Stimulated activated CD8-positive, alpha-beta memory T cell treated with anti-CD3 and anti-CD28 coated beads, Interleukin-12 subunit alpha, Interleukin-12 subunit beta, amount 100 ng/mL, for 1 hour (primary cell): Measurements from ENCODE around the gene ZNF14.
A peak's percentile ranks its signal among the peaks of the same experiment; 100 is the strongest.
"Not testable (repeated sequence)": the region's sequence is repeated elsewhere in the genome, so short reads cannot be mapped to it uniquely, and the experiment has no call there.

Experiments used
- DNase-seq: peaks from one replicate; pipeline ENCODE4 v3.0.0-alpha.2; 2020; ENCODE audit warnings: low read depth

Gene ZNF14

DNA sequence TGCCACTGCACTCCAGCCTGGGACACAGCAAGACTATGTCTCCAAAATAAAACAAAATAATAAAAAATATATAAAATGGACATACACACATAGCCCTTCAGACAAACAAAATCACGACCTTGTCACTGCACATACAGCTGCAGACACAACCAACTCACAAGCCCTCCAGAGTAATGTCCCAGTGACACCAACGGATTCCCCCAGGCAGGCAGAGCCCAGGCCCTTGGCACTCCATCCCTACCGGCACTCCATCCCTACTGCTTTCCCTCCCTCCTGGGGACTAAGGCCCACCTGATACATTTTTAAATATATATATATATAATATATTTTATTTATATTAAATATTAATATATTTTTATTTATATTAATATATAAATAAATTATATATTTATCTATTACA lies 45.8 kb downstream of the ZNF14 start:
- no peak for DNase-seq

DNA sequence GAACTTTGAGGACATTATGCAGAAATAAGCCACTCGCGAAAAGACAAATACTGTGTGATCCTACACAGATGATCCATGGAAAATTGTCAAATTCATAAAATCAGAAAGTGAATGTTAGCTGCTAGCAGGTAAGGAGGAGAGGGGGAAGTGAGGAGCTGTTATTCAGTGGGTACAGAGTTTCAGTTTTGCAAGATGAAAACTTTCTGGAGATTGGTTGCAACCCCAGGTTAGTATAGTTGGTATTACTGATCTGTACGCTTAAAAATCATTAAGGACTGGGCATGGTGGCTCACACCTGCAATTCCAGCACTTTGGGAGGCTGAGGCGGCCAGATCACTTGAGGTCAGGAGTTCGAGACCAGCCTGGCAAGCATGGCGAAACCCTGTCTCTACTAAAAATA lies 46.3 kb downstream of the ZNF14 start:
- no peak for DNase-seq

DNA sequence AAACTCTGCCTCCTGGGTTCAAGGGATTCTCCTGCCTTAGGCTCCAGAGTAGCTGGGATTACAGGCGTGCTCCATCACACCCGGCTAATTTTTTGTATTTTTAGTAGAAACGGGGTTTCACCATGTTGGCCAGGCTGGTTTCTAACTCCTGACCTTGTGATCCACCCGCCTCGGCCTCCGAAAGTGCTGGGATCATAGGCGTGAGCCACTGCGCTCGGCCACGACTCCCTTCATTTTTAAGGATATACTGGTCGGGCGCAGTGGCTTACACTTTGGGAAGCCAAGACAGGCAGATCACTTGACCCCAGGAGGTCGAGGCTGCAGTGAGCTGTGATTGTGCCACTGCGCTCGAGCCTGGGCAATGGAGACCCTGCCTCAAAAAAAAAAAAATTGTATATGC lies 46.8 kb downstream of the ZNF14 start:
- DNase-seq, result not testable (repeated sequence)

DNA sequence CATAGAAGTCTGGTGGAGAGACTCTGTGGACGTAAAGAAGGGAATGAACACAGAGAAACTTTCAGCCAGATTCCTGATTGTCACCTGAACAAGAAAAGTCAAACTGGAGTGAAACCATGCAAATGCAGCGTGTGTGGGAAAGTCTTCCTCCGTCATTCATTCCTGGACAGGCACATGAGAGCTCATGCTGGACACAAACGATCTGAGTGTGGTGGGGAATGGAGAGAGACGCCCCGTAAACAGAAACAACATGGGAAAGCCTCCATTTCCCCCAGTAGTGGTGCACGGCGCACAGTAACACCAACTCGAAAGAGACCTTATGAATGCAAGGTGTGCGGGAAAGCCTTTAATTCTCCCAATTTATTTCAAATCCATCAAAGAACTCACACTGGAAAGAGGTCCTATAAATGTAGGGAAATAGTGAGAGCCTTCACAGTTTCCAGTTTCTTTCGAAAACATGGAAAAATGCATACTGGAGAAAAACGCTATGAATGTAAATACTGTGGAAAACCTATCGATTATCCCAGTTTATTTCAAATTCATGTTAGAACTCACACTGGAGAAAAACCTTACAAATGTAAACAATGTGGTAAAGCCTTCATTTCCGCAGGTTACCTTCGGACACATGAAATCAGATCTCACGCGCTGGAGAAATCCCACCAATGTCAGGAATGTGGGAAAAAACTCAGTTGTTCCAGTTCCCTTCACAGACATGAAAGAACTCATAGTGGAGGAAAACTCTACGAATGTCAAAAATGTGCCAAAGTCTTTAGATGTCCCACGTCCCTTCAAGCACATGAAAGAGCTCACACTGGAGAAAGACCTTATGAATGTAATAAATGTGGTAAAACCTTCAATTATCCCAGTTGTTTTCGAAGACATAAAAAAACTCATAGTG lies 53.5 kb downstream of the ZNF14 start:
- DNase-seq, result no peak

DNA sequence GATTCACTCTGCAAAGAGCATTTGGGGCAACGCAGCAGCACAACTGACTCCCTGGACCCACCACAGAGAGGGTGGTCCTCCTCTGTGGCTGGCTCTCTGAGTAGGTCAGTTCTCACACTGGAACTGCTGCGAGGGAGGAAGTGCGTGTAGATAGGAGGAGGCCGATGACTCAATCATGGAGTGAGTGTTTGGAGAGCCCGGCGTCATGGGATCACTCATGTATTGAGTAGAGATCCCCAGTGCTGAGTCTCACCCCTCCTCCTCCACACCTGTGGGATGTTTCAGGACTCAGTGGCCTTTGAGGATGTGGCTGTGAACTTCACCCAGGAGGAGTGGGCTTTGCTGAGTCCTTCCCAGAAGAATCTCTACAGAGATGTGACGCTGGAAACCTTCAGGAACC lies 55.3 kb downstream of the ZNF14 start:
- DNase-seq, result no peak

DNA sequence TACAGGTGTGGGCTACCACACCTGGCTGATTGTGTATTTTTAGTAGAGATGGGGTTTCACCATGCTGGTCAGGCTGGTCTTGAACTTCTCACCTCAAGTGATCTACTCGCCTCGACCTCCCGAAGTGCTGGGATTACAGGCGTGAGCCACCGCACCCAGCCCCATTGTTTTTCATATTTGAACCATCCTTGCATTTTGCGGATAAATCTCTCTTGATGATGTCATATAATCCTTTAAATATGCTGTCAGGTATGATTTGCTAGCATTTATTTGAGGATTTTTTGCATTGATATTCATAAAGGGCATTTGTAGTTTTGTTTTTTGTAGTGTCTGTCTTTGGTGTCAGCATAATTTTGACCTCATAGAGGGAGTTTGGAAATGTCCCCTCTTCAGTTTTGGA lies 58.6 kb downstream of the ZNF14 start:
- no peak for DNase-seq

DNA sequence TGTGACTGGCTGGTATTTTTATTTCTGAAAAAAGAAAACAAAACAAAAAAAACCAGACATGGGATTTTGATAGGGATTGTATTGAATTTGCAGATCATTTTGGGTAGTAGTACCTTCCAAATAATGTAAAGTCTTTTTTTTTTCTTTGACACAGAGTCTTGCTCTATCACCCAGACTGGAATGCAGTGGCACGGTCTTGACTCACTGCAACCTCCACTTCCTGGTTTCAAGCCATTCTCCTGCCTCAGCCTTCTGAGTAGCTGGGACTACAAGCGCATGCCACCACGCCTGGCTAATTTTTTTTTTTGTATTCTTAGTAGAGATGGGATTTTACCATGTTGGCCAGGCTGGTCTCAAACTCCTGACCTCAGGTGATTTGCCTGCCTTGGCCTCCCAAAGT lies 60.1 kb downstream of the ZNF14 start:
- DNase-seq, result no peak

DNA sequence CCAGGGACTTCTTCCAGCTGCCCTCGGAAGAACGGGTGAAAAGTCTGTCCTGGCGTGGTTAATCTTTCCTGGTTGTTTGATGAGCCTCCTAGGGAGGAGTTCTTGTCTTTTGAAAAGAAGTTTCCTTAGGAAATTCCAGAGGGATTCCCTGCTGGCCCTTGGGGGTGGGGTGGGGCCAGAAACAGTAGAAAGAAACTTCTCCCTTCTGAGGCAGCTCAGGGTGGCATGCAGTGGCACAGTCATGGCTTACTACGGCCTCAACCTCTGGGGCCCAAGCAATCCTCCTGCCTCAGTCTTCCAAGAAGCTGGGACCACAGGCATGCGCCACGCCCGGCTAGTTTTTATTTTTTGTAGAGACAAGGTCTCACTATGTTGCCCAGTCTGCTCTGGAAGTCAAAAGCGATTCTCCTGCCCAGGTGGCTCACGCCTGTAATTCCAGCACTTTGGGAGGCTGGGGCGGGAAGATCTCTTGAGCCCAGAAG lies 62.8 kb downstream of the ZNF14 start:
- DNase-seq, result no peak

DNA sequence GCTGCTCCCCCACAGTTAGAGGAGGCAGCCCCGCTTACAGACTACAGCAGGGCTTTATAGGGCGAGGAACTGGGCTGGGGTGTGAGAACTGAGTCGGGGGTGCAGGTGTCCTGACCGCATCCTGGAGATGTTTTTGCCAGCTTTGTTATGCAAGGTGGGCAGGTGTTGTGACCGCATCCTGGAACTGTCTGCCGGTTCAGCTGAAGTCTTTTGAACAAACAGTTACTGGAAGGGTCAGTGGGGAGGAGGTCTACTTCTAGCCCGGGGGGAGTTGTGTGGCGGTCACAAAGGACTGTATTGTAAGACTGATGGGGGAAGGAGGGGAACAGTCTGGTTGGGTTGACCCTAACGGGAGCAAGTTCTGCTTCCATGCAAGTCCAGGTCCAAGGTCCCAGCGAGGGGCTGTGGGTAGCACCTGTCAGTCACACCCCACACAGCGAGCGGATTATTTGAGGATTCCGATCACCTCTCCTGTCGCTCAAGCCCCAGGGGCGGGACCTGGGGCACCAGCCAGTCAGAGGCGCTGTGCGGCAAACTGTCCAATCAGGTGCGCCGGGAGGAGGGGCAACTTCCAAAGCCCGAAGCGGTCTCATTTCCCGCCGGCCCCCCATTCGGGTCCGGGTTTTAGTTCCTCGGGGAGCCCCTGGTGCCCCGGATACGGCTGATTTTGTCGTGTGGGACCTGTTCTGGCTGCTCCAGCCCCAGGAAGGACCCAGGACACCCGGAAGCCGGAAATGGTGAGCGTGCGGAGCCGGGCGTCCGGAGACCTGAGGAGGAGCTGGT lies 64.5 kb downstream of the ZNF14 start, which contains the start of gene ZNF101:
Gene ZNF101 (plus strand): TSS at position 610 of the 783 bp plus-strand sequence. CDS start 125 bp downstream, at position 735.
- DNase-seq, result peak; percentile 90

DNA sequence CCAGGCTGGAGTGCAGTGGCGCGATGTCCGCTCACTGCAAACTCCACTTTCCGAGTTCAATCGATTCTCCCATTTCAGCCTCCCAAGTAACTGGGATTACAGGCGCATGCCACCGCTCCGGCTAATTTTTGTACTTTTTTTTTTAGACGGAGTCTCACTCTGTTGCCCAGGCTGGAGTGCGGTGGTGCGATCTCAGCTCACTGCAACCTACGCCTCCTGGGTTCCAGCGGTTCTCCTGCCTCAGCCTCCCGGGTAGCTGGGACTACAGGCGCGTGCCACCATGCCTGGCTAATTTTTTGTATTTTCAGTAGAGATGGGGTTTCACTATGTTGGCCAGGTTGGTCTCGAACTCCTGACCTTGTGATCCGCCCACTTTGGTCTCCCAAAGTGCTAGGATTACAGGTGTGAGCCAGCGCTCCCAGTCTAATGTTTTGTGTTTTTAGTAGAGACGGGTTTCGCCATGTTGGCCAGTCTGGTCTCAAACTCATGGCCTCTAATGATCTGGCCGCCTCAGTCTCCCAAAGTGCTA lies 67.4 kb downstream of the ZNF14 start:
- DNase-seq, result not testable (repeated sequence)

DNA sequence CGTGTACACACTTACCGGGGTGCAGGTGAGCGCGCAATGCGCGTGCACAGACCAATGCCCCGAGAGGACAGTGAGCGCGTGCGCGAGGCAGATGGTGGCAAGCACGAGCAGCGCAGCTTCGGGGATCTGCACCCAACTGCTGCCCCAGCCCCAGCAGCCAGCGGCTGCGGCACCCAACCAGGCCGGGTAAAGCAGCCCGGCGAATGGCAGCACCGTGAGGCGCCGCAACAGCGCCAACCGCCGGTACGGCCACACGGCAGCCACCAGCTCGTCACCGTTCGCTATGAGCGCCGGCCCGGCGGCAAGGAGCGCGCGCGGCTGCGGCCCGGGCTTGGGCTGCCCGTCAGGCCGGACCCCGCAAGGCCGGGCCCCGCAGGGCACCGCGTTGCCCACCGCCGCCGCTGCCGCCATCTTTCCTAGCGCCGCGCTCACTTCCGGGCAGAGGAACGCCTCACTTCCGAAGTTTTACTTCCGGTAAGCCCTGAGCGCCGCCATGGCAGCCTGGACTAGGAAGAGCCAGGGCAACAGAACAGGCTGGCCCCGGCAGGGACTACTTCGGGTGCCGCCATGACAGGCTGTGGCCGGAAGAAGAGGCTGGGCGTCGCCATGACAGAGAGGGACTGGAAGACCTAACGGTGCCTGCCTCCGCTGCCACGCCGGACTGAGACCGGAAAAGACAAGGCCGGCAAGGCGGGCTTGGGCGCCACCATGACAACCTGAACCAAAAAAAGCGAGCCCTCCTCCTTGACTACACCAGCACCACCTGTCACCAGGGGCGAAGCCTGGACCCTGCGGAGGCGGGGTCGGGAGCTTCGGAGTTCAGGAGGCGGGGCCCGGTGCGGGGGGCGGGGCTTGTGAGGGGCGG lies 69.4 kb downstream of the ZNF14 start, which contains the start of gene ATP13A1:
Gene ATP13A1 (minus strand): TSS at position 421 of the 865 bp plus-strand sequence. CDS start 10 bp downstream, at position 411.
- DNase-seq, result peak; percentile 92

DNA sequence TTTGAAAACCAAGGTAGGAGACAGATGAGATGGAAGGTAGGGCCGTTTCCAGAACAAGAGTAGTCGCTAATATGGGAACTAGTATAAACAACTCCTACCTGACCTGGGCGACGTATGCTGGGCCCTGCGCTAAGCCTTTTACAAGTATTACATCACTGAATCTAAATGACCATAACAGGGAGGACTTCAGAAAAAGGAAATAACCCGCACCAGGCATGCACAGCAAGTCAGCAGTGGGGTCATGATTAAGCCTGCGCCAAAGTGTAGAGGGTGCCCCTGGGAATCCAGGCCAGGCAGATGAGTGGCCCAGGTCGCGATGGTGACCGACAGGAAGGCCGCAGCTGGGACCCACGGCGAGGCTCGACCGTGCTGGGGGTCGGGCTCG lies 70.0 kb downstream of the ZNF14 start:
- DNase-seq, result no peak

DNA sequence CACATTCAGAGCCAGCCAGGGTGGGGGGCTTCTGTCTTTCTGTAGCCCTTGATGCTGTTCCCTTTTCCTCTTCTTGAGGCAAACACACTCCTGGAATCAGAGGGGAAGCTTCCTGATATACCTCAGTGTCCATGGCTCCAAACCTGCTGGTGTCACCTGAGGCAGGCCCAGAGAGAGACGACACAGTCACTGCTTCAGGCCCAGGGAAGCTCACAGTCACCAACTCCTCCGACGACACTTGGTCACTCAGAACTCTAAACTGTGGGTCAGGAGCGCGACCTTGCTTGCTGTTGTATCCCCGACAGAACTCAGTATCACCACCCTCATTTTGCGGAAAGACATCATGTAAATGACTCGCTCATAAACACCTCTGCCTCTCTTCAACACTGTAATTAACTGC lies 70.6 kb downstream of the ZNF14 start:
- DNase-seq, result no peak

DNA sequence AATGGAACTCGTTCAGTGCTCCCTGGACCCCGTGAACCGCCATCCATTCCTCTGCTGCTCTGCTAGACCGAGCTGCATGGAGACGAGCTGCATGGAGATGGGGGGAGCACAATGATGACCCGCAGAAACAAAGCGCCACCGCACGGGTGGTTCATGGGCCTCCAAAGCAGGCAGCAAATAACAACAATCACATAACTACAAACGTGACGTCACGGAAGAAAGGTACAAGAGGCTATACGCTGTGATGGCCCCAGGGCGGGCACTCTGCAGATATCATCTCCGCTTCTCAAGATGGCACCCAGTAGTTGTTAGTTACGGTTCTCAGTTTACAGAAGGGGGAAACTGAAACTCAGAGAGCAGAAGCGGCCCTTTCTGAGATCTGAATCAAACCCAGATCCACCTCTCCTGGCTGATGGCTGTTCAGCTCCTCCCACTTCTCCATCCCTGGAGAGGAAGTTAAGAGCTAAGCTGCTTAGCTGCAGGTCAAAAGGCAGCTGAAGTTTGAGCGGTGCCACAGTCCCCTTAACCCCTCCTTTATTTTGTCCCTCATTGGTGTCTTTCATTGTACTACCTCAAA lies 71.1 kb downstream of the ZNF14 start:
- no peak for DNase-seq

DNA sequence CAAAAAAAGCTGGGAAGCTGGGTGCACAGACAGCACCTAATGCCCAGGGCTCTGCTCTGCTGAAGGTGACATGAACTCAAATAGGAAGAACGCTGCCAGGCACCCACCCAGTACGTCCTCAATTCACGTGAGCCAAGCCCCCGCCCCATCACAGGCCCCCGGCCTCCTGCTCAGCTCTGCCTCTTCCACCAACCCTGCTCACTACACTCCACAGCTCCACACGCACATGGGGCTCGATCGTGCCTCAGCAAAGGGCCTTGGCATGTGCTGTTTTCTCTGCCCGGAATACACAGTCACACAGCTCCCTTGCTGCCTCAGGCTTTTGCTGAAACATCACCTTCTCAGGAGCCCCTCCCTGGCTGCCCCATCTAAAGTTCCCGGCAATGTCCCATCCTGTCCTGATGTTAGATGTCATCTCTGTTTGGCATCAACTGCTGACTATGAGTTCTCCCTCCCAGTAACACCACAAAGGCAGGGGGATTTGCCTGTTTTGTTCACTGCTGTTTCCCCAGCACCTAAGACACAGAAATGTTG lies 71.7 kb downstream of the ZNF14 start:
- no peak for DNase-seq
